ENCODE results near the gene MUC22. TPM values are rescaled to one million over a fixed set of nuclear protein-coding genes. Genes with fewer than 3 reads are reported as not detected.
"Not testable (repeated sequence)": the region's sequence is repeated elsewhere in the genome, so short reads cannot be mapped to it uniquely, and the experiment has no call there.

The MUC22 gene
- total RNA-seq, 2 donors from 2014 or later: not detected

DNA sequence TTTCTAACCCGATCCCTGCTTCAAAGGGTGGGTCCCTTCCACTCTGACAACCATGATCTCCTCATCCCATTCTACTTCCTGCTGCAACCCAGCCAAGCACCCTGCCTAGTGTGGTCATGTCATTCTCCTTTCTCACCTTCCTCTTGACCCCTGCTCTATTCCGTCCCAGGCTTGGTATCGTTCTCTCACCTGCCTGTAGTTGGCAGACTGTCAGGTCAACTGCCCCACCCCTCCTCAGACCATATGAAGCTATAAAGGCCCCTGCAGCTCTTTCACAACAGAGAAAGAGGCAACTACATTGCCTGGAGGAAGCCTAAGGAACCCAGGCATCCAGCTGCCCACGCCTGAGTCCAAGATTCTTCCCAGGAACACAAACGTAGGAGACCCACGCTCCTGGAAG, 26.8 kb upstream of the MUC22 start, which contains the start of gene MUC21:
TSS of gene MUC21 (plus strand) at position 280 of the 400 bp plus-strand sequence. CDS start 241 bp downstream, outside the sequence.
- H3K9me3 Mint-ChIP-seq: no peaks in the 10 kb centered on the region
- H3K36me3 Mint-ChIP-seq (ENCODE audit: low read depth): no peaks in the 10 kb centered on the region
- no peak within 1 kb of the TSS for H3K27ac Mint-ChIP-seq
- peaks cover 32% of the 10 kb centered on the region for H3K27me3 Mint-ChIP-seq
- H3K4me1 Mint-ChIP-seq: no peaks in the 10 kb centered on the region
- no peak for ATAC-seq (replicated peaks)
- H3K4me3 Mint-ChIP-seq: no peak within 1 kb of the TSS

DNA sequence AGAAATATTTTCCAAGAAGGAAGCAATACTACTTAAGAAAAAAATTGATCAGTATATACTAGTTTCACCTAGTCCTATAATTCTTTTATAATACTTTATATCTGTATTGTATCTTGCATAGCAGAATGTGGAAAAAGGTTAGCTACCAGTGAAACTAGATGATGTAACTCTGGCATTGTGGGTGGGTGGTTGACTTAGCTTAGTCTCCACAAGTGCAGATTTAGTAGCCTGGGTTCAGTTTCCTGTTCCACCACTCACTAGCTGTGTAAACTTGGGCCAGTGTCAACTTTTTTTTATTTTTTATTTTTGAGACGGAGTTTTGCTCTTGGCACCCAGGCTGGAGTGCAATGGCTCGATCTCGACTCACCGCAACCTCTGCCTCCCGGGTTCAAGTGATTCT, 24.8 kb upstream of the MUC22 start:
- no peak overlapping the region for H3K27ac Mint-ChIP-seq

DNA sequence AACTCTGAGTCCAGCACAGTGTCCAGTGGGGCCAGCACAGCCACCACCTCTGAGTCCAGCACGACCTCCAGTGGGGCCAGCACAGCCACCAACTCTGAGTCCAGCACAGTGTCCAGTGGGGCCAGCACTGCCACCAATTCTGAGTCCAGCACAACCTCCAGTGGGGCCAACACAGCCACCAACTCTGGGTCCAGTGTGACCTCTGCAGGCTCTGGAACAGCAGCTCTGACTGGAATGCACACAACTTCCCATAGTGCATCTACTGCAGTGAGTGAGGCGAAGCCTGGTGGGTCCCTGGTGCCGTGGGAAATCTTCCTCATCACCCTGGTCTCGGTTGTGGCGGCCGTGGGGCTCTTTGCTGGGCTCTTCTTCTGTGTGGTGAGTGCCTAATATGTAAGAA, 23.0 kb upstream of the MUC22 start:
- Mint-ChIP-seq H3K9me3 (no peaks in the 10 kb centered on the region), H3K36me3 (ENCODE audit: low read depth) (no peaks in the 10 kb centered on the region), H3K4me3 (no peak overlapping the region), H3K4me1 (peaks cover 11% of the 10 kb centered on the region), H3K27me3 (peaks cover 22% of the 10 kb centered on the region), H3K27ac (no peak overlapping the region)
- ATAC-seq (replicated peaks): no peak

More for the DNA sequence above, 24.8 kb upstream of the MUC22 start:
- H3K4me3 Mint-ChIP-seq: no peak overlapping the region
- no peaks in the 10 kb centered on the region for H3K36me3 Mint-ChIP-seq (ENCODE audit: low read depth)
- H3K9me3 Mint-ChIP-seq: no peaks in the 10 kb centered on the region
- peaks cover 27% of the 10 kb centered on the region for H3K27me3 Mint-ChIP-seq
- H3K4me1 Mint-ChIP-seq: peaks cover 6% of the 10 kb centered on the region
- ATAC-seq (replicated peaks): peak; percentile 85

DNA sequence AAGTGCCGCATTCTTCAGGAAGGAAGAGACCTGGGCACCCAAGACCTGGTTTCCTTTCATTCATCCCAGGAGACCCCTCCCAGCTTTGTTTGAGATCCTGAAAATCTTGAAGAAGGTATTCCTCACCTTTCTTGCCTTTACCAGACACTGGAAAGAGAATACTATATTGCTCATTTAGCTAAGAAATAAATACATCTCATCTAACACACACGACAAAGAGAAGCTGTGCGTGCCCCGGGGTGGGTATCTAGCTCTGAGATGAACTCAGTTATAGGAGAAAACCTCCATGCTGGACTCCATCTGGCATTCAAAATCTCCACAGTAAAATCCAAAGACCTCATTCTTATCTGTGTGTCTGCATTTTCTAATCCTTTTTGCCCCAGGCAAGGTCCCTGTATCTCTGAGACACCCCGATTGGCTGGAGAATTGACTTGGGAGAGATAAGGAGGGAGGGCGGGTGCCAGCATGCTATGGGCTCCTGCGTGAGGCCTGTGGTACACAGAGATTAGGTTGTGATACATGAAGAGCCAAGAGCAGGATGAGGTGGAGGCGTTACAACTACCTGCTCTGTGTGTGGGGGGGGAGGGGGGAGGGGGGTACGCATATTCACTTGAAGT, 22.0 kb upstream of the MUC22 start:
- H3K9me3 Mint-ChIP-seq: no peaks in the 10 kb centered on the region
- ATAC-seq (replicated peaks): no peak
- H3K36me3 Mint-ChIP-seq (ENCODE audit: low read depth): no peaks in the 10 kb centered on the region
- no peak overlapping the region for H3K27ac Mint-ChIP-seq
- no peak overlapping the region for H3K4me3 Mint-ChIP-seq
- peaks cover 11% of the 10 kb centered on the region for H3K4me1 Mint-ChIP-seq
- H3K27me3 Mint-ChIP-seq: peaks cover 12% of the 10 kb centered on the region

- H3K4me1 Mint-ChIP-seq: peaks cover 11% of the 10 kb centered on the region
- peak overlapping the region; percentile 11 for H3K27ac Mint-ChIP-seq
- peak; percentile 52 for ATAC-seq (replicated peaks)
- peak overlapping the region; percentile 41 for H3K4me3 Mint-ChIP-seq
- no peaks in the 10 kb centered on the region for H3K9me3 Mint-ChIP-seq
- peaks cover 3% of the 10 kb centered on the region for H3K27me3 Mint-ChIP-seq
- H3K36me3 Mint-ChIP-seq (ENCODE audit: low read depth): no peaks in the 10 kb centered on the region
Observed at GRCh38 chr6:30990422-30991086, 19.7 kb upstream of the MUC22 start.

DNA sequence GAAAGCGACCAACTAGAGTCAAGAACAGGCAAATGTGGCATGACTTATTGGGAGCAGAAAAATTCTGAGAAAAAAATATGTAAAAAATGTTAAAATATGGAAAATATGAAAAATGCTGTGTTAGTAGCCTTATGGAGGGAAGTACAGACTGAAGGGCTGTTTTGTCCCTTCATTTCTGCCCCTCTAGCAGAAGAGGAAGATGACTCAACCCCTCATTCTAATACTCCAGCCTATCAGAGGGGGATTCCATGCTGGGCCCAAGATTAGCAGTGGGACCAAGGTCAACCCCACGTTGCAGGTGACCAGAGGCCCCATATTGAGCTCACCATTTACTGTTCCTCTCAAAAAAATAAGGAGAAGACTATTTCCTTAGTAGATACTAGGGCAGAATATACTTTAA, 18.4 kb upstream of the MUC22 start:
- H3K27ac Mint-ChIP-seq: no peak overlapping the region
- H3K4me1 Mint-ChIP-seq: peaks cover 11% of the 10 kb centered on the region
- no peaks in the 10 kb centered on the region for H3K9me3 Mint-ChIP-seq
- H3K4me3 Mint-ChIP-seq: no peak overlapping the region
- no peaks in the 10 kb centered on the region for H3K36me3 Mint-ChIP-seq (ENCODE audit: low read depth)
- ATAC-seq (replicated peaks): no peak
- peaks cover 3% of the 10 kb centered on the region for H3K27me3 Mint-ChIP-seq

GRCh38 chr6:30997301-30997700, 13.0 kb upstream of the MUC22 start:
- Mint-ChIP-seq H3K27ac (no peak overlapping the region), H3K9me3 (no peaks in the 10 kb centered on the region), H3K27me3 (no peaks in the 10 kb centered on the region), H3K4me3 (no peak overlapping the region), H3K36me3 (ENCODE audit: low read depth) (no peaks in the 10 kb centered on the region), H3K4me1 (no peaks in the 10 kb centered on the region)
- ATAC-seq (replicated peaks): no peak

- no peak for ATAC-seq (replicated peaks)
- peaks cover 4% of the 10 kb centered on the region for H3K27me3 Mint-ChIP-seq
- no peaks in the 10 kb centered on the region for H3K9me3 Mint-ChIP-seq
- no peaks in the 10 kb centered on the region for H3K36me3 Mint-ChIP-seq (ENCODE audit: low read depth)
- no peak overlapping the region for H3K27ac Mint-ChIP-seq
- no peak overlapping the region for H3K4me3 Mint-ChIP-seq
- H3K4me1 Mint-ChIP-seq: peaks cover 5% of the 10 kb centered on the region
Observed at GRCh38 chr6:30998785-30999184, 11.5 kb upstream of the MUC22 start.

DNA sequence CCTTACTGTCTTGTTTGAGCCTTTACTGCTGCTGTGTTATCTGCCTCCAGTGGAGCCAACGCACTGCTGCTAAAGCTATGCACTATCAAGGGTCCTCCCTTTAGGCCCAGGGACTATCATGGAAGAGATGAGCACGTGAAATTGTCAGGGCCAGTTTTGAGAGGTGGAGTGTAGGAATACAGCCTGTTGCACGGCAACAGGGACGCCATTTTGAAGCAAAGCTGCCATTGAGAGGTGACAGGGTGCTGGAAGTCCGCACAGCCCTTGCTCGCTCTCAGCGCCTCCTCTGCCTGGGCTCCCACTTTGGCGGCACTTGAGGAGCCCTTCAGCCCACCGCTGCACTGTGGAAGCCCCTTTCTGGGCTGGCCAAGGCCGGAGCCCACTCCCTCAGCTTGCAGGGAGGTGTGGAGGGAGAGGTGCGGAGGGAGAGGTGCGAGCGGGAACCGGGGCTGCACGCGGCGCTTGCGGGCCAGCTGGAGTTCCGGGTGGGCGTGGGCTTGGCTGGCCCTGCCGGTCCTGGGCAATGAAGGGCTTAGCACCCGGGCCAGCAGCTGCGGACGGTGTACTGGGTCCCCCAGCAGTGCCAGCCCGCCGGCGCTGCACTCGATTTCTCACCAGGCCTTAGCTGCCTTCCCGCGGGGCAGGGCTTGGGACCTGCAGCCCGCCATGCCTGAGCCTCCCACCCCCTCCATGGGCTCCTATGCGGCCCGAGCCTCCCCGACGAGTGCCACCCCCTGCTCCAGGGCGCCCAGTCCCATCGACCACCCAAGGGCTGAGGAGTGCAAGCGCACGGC, 10.0 kb upstream of the MUC22 start:
- H3K27ac Mint-ChIP-seq; H3K9me3 Mint-ChIP-seq; H3K4me3 Mint-ChIP-seq; ATAC-seq (replicated peaks); H3K36me3 Mint-ChIP-seq (ENCODE audit: low read depth); H3K27me3 Mint-ChIP-seq: not testable (repeated sequence)
- H3K4me1 Mint-ChIP-seq: peaks cover 10% of the 10 kb centered on the region

- Mint-ChIP-seq H3K4me3 (no peak overlapping the region), H3K36me3 (ENCODE audit: low read depth) (no peaks in the 10 kb centered on the region), H3K9me3 (no peaks in the 10 kb centered on the region), H3K27me3 (peaks cover 4% of the 10 kb centered on the region), H3K27ac (no peak overlapping the region), H3K4me1 (peaks cover 10% of the 10 kb centered on the region)
- ATAC-seq (replicated peaks): no peak
Observed at GRCh38 chr6:31001281-31001888, 8.9 kb upstream of the MUC22 start.

DNA sequence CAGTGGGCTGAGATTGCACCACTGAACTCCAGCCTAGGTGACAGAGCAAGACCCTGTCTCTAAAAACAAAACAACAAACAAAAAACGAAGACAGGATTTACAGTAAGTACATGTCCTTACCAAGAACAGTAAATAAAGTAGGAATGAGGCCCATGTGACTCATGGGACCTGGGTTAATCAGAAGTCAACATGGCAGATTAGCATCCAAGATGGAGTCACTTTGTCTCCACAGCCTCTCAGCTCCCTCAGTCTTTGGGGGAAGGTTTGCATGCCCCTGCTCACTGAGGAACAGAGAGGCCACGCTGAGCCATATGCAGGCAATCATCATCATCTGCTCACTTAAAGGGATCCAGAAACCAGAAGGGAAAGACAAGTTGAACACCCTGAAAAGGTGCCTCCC, 7.8 kb upstream of the MUC22 start:
- Mint-ChIP-seq H3K36me3 (ENCODE audit: low read depth) (no peaks in the 10 kb centered on the region), H3K4me3 (no peak overlapping the region), H3K4me1 (peaks cover 10% of the 10 kb centered on the region), H3K27ac (peak overlapping the region; percentile 35), H3K27me3 (peaks cover 7% of the 10 kb centered on the region), H3K9me3 (no peaks in the 10 kb centered on the region)
- ATAC-seq (replicated peaks): no peak

DNA sequence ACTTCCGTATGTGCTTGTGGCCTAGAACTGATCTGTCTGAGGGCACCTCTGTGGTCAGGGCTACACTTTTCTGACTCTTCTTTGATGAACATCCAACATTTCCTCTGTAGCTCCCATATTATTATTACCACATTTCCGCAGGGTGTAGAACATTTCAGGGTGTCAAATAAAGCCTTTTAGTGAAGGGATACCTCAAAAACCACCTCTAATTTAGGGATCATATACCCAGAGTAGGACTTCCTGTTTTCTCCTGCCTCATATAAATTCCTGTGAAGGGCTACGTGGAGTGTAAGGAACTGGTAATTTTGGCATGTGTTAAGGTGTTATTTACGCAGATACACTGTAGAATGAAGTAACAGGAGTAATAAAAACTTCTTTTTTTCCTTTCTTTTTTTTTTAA, 5.5 kb upstream of the MUC22 start:
- no peak overlapping the region for H3K4me3 Mint-ChIP-seq
- no peaks in the 10 kb centered on the region for H3K9me3 Mint-ChIP-seq
- ATAC-seq (replicated peaks): peak; percentile 2
- H3K36me3 Mint-ChIP-seq (ENCODE audit: low read depth): no peaks in the 10 kb centered on the region
- H3K27me3 Mint-ChIP-seq: peaks cover 19% of the 10 kb centered on the region
- H3K27ac Mint-ChIP-seq: peak overlapping the region; percentile 65
- peaks cover 14% of the 10 kb centered on the region for H3K4me1 Mint-ChIP-seq

- H3K27ac Mint-ChIP-seq: peak overlapping the region; percentile 65
Observed at GRCh38 chr6:31005249-31006020, 4.8 kb upstream of the MUC22 start.

GRCh38 chr6:31007694-31008093, 2.6 kb upstream of the MUC22 start:
- H3K4me3 Mint-ChIP-seq: no peak overlapping the region
- H3K27ac Mint-ChIP-seq: no peak overlapping the region
- ATAC-seq (replicated peaks): peak; percentile 57
- peaks cover 25% of the 10 kb centered on the region for H3K27me3 Mint-ChIP-seq
- peaks cover 14% of the 10 kb centered on the region for H3K4me1 Mint-ChIP-seq
- H3K9me3 Mint-ChIP-seq: no peaks in the 10 kb centered on the region
- no peaks in the 10 kb centered on the region for H3K36me3 Mint-ChIP-seq (ENCODE audit: low read depth)

More at GRCh38 chr6:31005249-31006020, 4.8 kb upstream of the MUC22 start:
- no peaks in the 10 kb centered on the region for H3K9me3 Mint-ChIP-seq
- no peak overlapping the region for H3K4me3 Mint-ChIP-seq
- ATAC-seq (replicated peaks): no peak
- peaks cover 19% of the 10 kb centered on the region for H3K27me3 Mint-ChIP-seq
- peaks cover 14% of the 10 kb centered on the region for H3K4me1 Mint-ChIP-seq
- no peaks in the 10 kb centered on the region for H3K36me3 Mint-ChIP-seq (ENCODE audit: low read depth)

All from activated T-helper 17 cell treated with anti-CD3 and anti-CD28 coated beads, Interleukin-2, amount 50 U/mL, for 72 hours (primary cell).